ENCODE data around the gene GRK5. TPM values are rescaled to one million over a fixed set of nuclear protein-coding genes. Genes with fewer than 3 reads are reported as not detected.

The GRK5 gene
- total RNA-seq, 1 donor from 2014 or later: 38.9 TPM

- intact Hi-C loops (cut with micrococcal nuclease): no loop called here
These were observed 291.7 kb downstream of the GRK5 start for GRCh38 chr10:119498889-119499676.

- intact Hi-C loops (cut with micrococcal nuclease): loop anchor here (5.0 kb wide), 1 partner anchor 153 kb away; the partner anchor contains the start of gene BAG3
These were observed 292.3 kb downstream of the GRK5 start for GRCh38 chr10:119499677-119500002.

GRCh38 chr10:119500123-119500795 lies 292.9 kb downstream of the GRK5 start:
- intact Hi-C loops (cut with micrococcal nuclease): loop anchor here (5.0 kb wide), 1 partner anchor 152 kb away; the partner anchor contains the start of gene BAG3

GRCh38 chr10:119500821-119501220 lies 293.4 kb downstream of the GRK5 start:
- intact Hi-C loops (cut with micrococcal nuclease): loop anchor here (5.0 kb wide), 1 partner anchor 151 kb away; the partner anchor contains the start of gene BAG3

- intact Hi-C loops (cut with micrococcal nuclease): loop anchor here (1.0 to 5.0 kb wide), 3 partner anchors 15 to 151 kb away; partner anchors contain the start of genes BAG3 and RGS10
These were observed 294.3 kb downstream of the GRK5 start for GRCh38 chr10:119501690-119502089.

GRCh38 chr10:119502209-119502608 lies 294.8 kb downstream of the GRK5 start:
- intact Hi-C loops (cut with micrococcal nuclease): loop anchor here (1.0 to 5.0 kb wide), 3 partner anchors 14 to 150 kb away; partner anchors contain the start of genes BAG3 and RGS10

GRCh38 chr10:119502618-119503155 lies 295.3 kb downstream of the GRK5 start:
- intact Hi-C loops (cut with micrococcal nuclease): loop anchor here (1.0 to 5.0 kb wide), 3 partner anchors 14 to 150 kb away; partner anchors contain the start of genes BAG3 and RGS10

GRCh38 chr10:119503821-119504220 lies 296.4 kb downstream of the GRK5 start:
- intact Hi-C loops (cut with micrococcal nuclease): loop anchor here (2.0 to 5.0 kb wide), 2 partner anchors 39 to 148 kb away; partner anchors contain the start of genes BAG3 and RGS10

- intact Hi-C loops (cut with micrococcal nuclease): loop anchor here (5.0 kb wide), 1 partner anchor 148 kb away; the partner anchor contains the start of gene BAG3
These were observed 297.3 kb downstream of the GRK5 start for GRCh38 chr10:119504651-119505050.

GRCh38 chr10:119505131-119505551 lies 297.8 kb downstream of the GRK5 start:
- intact Hi-C loops (cut with micrococcal nuclease): no loop called here

Other genes with a start within 250 kb of the GRK5 start
- gene NANOS1, start 177.9 kb upstream of the GRK5 start, total RNA-seq: 0.20 and 0.34 TPM in 2 replicates
- 176 and 182 TPM in 2 replicates for gene EIF3A, start 126.8 kb upstream of the GRK5 start, total RNA-seq
- 56.1 and 58.3 TPM in 2 replicates for gene DENND10, start 103.5 kb upstream of the GRK5 start, total RNA-seq
- gene SFXN4, start 41.9 kb upstream of the GRK5 start, total RNA-seq: 29.4 and 29.5 TPM in 2 replicates
- gene PRDX3, start 28.8 kb upstream of the GRK5 start, total RNA-seq: 132 and 139 TPM in 2 replicates